ENCODE data around the gene OSGEPL1.

DNA sequence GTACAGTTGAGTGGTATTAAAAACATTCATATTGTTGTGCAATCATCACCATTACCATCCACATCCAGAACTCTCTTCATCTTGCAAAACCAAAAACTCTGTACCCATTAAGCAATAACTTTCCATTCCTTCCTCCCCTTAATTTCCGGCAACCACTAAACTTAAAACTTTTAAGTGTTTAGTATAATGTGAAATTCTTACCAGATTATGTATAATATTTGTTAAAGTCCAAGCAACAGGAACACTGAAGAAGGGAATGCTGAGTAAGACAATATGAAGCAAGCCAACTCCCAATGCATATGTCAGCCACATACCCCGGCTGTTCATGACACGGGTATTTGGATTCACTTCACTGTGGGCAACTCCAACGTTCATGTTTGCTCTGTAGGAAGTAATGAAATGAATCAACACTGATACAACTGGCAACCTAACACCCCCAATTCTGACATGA, 19.7 kb upstream of the OSGEPL1 start:
- TF ChIP-seq, protein P1, sequence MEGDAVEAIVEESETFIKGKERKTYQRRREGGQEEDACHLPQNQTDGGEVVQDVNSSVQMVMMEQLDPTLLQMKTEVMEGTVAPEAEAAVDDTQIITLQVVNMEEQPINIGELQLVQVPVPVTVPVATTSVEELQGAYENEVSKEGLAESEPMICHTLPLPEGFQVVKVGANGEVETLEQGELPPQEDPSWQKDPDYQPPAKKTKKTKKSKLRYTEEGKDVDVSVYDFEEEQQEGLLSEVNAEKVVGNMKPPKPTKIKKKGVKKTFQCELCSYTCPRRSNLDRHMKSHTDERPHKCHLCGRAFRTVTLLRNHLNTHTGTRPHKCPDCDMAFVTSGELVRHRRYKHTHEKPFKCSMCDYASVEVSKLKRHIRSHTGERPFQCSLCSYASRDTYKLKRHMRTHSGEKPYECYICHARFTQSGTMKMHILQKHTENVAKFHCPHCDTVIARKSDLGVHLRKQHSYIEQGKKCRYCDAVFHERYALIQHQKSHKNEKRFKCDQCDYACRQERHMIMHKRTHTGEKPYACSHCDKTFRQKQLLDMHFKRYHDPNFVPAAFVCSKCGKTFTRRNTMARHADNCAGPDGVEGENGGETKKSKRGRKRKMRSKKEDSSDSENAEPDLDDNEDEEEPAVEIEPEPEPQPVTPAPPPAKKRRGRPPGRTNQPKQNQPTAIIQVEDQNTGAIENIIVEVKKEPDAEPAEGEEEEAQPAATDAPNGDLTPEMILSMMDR (conservative IDR thresholded peaks at IDR 0.05; ENCODE audit: low read depth, low read length) = no peak
- TF ChIP-seq EZH2phosphoT487 (IDR thresholded peaks at IDR 0.05; ENCODE audit: borderline replicate concordance, low read length) = no peak
- TF ChIP-seq EZH2 (IDR thresholded peaks at IDR 0.05; ENCODE audit: low read length, unreplicated experiment) = no peak

All from PC-3 (cell line).